Measurements from ENCODE around the gene COL5A1.
A peak's percentile ranks its signal among the peaks of the same experiment; 100 is the strongest.

COL5A1 gene

GRCh38 chr9:134641173-134641989, at the start of gene COL5A1:
Gene COL5A1 (plus strand): TSS chr9:134641803. CDS start chr9:134642188, 385 bp downstream.
- peak; percentile 97 for DNase-seq

DNA sequence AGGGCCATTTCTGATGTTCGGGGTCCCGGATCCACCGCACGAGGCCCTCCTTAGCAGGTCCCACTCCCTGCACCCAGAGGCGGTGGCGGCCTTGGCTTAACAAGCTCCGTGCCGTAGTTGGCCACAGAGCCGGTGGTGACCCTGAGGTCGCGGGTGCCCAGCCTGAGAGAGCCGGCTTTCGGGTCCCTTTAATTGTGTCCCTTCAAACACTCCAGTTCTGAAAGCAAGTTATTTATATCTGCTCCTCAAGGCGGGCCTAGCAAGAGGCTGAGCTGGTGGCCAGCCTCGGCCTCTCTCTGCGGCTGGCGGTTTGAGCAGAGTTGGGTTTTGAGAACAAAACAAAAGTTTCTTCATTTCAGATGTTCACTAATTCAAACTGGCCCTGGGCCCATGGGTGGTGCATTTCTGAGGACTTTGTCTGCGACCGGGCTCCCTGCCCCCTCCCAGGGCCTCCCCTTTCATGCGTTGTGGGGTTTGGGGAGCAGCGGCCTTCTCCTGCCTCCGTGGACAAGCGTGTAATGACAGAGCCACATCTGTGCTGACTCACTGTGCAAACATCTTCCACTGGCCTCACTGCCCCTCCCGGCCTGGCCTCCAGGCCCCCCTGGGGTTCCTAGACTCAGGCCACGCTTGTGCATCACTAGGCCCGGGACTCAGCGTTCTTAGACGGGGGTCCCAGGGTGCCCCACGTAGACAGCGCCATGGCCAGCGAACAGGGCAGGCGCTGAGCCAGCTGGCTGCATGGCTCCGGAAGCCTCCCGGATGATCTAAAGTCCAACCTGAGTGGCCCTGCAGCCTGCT, 49.4 kb upstream of the COL5A1 start:
- peak; percentile 97 for DNase-seq

DNA sequence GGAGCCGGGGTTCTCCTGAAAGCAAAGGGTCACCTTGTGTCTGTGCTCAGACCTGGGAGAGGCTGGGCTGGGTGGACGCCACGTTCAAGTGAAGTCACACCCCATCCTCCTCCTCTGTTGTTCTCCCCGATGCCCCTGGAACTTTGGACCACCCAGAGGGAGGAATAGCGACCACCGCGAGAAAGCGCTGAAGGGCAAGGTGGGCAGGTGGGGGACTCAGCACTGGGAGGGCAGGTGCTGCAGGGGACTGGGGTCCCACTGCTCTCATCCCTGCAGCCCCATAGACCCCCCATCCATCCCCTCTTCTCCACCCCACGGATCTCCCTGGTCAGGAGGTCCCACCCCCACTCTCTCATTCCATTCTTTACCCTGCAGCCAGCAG, 48.8 kb upstream of the COL5A1 start:
- DNase-seq = no peak

- DNase-seq = peak; percentile 61
Measured at GRCh38 chr9:134593286-134594077, 48.1 kb upstream of the COL5A1 start.

- no peak for DNase-seq
Measured at GRCh38 chr9:134594078-134594941, 47.3 kb upstream of the COL5A1 start.

- DNase-seq = no peak
Measured at GRCh38 chr9:134595014-134595413, 46.6 kb upstream of the COL5A1 start.

DNA sequence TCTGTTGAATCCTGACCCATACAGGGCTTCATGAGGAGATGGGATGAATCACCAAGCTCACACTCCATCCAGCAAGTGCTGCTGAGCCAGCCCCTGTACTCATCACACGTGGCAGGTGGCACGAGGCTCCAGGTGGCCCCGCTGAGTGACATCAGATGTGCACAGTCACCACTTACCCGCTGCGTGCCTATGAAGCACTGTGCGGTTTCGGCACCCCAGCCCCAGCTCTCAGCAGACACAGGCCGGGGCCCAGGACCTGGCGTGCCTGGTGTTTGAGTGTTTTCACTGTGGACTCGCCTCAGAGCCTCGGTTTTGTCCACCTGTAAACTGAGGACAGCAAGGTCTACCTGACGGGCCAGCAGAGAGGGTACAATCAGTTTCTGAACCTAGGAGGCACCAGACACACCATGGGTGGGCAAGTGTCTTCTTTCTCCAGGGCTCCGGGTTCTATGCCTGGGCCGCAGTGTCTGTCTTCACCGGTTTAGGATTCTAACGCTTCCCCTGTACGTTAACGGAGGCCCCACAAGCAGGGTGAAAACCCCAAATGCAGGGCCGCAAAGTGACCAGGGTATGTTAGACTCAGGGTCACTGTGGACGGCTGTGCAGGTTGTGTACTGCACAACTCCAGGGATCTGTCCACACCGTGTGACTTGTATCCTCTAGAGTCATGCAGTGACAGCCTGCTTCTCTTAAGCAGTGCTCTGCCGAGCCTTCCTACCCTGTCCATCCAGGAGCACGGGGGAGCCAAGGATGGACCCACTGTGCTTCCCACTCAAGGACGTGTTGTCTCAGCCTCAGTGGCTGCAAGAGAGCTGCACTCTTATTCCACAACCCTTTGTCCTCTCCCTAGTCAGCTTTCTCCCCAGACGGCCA, 44.3 kb upstream of the COL5A1 start:
- DNase-seq = peak; percentile 24

GRCh38 chr9:134597957-134598883, 43.4 kb upstream of the COL5A1 start:
- DNase-seq = no peak

GRCh38 chr9:134598884-134599245, 42.7 kb upstream of the COL5A1 start:
- DNase-seq = no peak

GRCh38 chr9:134600371-134600770, 41.2 kb upstream of the COL5A1 start:
- no peak for DNase-seq

GRCh38 chr9:134600836-134601638, 40.6 kb upstream of the COL5A1 start:
- no peak for DNase-seq

GRCh38 chr9:134601764-134602163, 39.8 kb upstream of the COL5A1 start:
- DNase-seq = peak; percentile 66

DNA sequence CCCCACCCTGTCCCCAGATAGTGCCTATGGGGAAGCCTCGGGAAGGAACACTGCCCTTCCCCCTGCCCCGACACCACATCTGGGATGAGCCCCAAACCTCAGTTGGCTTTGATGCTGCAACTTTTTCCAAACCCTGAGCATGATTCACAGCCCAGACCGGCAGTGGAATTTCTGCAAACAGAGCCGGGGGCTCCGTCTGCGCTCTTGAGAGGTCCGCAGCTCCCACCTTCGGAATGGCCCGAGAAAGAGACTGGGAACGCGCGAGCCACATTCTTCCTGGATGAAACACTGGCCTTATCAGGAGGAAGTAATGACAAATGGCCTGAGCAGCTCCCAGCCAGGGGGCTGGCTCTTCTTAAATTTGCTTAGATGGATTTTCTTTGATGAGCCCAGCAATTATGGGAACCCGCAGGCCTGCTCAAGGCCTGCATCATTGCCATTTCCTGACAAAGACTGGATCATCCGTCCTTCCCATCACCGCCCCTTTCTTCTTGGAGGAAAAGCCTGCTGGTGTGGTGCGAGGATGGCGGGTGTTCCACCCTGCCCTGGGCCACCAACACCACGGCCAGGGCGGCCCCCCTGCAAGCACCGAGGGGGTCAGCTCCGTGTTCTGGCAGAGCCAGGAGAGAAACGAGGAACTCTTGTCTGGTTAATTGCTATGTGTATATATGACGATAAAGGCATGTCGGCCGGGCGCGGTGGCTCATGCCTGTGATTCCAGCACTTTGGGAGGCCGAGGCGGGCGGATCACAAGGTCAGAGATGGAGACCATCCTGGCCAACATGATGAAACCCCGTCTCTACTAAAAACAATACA, 38.8 kb upstream of the COL5A1 start:
- DNase-seq = peak; percentile 100

DNA sequence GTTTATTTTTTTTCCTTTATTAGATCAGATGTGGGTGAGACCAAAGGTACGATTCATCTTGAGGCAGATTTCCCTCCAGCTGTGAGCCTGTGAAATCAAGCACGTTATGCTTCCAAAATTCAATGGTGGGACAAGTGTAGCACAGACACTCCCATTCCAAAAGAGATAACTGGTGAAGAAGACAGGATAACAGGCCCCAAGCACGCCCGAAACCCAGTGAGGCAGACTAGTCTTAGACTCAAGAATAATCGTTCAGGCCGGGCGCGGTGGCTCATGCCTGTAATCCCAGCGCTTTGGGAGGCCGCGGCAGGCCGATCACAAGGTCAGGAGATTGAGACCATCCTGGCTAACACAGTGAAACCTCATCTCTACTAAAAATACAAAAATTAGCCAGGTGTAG, 36.8 kb upstream of the COL5A1 start:
- no peak for DNase-seq

DNA sequence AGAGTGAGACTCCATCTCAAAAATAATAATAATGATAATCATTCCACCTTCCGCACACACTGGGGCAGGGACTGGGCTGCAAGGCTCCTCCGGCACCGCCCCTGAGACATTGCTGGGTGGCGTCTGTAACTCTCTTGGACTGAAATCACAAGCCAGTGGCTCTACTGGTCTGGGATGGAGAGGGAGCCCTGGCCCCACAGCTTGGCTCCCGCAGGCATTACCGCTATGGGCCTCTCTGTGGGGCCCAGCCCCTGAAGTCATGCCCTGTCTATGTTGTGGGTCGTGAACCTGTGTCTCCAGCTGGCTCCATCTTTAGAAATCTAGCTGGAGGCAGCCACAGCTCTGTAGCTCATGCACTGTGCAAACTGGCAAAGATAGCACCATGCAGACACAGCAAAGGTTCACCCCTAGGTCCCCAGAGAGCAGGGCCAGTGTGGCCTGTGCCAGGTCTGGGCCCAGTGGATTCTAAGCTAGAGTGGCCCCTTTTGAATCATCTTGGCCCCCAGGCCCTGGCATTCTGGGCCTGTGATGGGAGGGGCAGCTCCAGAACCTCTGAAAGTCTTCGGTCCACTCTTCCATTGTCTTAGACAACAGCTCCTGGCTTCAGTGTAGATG, 36.1 kb upstream of the COL5A1 start:
- DNase-seq = no peak

GRCh38 chr9:134605966-134606357, 35.6 kb upstream of the COL5A1 start:
- DNase-seq = no peak

DNA sequence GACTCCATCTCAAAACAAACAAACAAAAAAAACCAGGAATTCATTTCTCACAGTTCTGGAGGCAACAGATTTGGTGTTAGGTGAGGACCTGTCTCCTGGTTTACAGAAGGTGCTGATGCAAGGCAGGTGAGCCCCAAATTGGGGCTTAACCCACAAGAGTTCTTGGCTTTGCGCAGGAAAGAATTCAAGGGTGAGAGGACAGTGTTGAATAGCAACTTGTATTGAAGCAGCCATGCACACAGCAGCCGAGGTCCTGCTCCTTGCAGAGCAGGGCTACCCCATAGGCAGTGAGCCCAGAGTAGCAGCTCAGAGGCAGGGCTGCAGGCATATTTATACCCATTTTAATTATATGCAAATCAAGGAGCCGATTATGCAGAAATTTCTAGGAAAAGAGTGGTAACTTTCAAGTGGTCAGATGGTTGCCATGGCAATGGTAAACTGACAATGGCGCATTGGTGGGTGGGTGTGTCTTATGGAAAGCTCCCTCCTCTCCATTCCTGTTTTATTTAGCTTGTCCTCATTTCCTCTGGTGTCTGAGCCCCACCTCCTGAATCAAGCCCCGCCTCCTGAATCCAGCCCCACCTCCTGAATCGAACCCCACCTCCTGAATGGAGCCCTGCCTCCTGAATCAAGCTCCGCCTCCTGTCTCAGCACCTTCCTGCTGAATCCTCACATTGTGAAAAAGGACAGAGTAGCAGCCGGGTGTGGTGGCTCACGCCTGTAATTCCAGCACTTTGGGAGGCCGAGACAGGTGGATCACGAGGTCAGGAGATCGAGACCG, 34.5 kb upstream of the COL5A1 start:
- DNase-seq = peak; percentile 29
